ENCODE data around the gene MYMX. TPM values are rescaled to one million over a fixed set of nuclear protein-coding genes. Genes with fewer than 3 reads are reported as not detected.

MYMX gene
- total and polyA plus RNA-seq, 2 of the 4 experiments (the other 2 are of a cell fraction), result not detected

GRCh38 chr6:44262467-44263353 is 46.0 kb downstream of the MYMX start:
- peak overlapping the region; percentile 98 for H2AK9ac ChIP-seq (replicated peaks; ENCODE audit: low read depth, low read length, poor library complexity)
- peaks cover 24 to 41% of the 10 kb centered on the region in 2 experiments for H3K79me1 ChIP-seq (ENCODE audit: low read depth in 1 of 2, low read length in 2 of 2)
- ChIA-PET CTCF (no interaction called here), POLR2A (ENCODE audit: unreplicated experiment) (no interaction called here)
- H4K5ac ChIP-seq (ENCODE audit: low read depth, low read length), result peak overlapping the region; percentile 50; the same call in 1 of the 2 replicates
- peak overlapping the region; percentile 74 for H3K4ac ChIP-seq (ENCODE audit: low read depth, low read length)
- H4K91ac ChIP-seq (ENCODE audit: insufficient read depth, low read depth, low read length), result peak overlapping the region; percentile 23; the same call in 1 of the 2 replicates
- peaks cover 9% of the 10 kb centered on the region for H4K20me1 ChIP-seq (ENCODE audit: insufficient read depth, low read length)
- H3K9me1 ChIP-seq (ENCODE audit: insufficient read depth, low read length), result peaks cover 17% of the 10 kb centered on the region
- intact Hi-C loops (cut with micrococcal nuclease) (no loop called here), in situ Hi-C loops (cut with MboI; ENCODE audit: low sequenced_read_pairs) (no loop called here), dilution Hi-C loops (cut with HindIII; ENCODE audit: low sequenced_read_pairs, unreplicated experiment) (no loop called here)
- peaks cover 24% of the 10 kb centered on the region for H3K4me1 ChIP-seq (ENCODE audit: control insufficient read depth, insufficient read depth, low read length)
- peak overlapping the region; percentile 42 for H2BK120ac ChIP-seq (ENCODE audit: low read depth, low read length)
- H2BK5ac ChIP-seq (ENCODE audit: low read depth, low read length, poor library complexity, severe bottlenecking), result peak overlapping the region; percentile 62
- peak overlapping the region in 1 of 2 experiments; percentile 66; a peak in 3 of 4 replicates for H4K8ac ChIP-seq (ENCODE audit: low read depth in 2 of 2, low read length in 2 of 2)
- H3K23ac ChIP-seq (ENCODE audit: low read depth, low read length), result peak overlapping the region; percentile 83
- no peak for TF ChIP-seq FOS (IDR thresholded peaks at IDR 0.05; ENCODE audit: low read depth, low read length)
- no peak for TF ChIP-seq USF2 (IDR thresholded peaks at IDR 0.05; ENCODE audit: low read depth, low read length)
- TF ChIP-seq RCOR1 (IDR thresholded peaks at IDR 0.05; ENCODE audit: insufficient replicate concordance, low read length), result no peak
- no peak for TF ChIP-seq MAZ (IDR thresholded peaks at IDR 0.05; ENCODE audit: borderline replicate concordance, low read depth, low read length)
- no peak for TF ChIP-seq MAFK (IDR thresholded peaks at IDR 0.05; ENCODE audit: low read depth, low read length)
- TF ChIP-seq MXI1 (IDR thresholded peaks at IDR 0.05; ENCODE audit: borderline replicate concordance, low read depth, low read length), result no peak
- TF ChIP-seq CHD1 (IDR thresholded peaks at IDR 0.05; ENCODE audit: low read depth, low read length), result no peak
- TF ChIP-seq CEBPB (IDR thresholded peaks at IDR 0.05; ENCODE audit: low read depth, low read length), result no peak
- no peak for TF ChIP-seq RAD21 (IDR thresholded peaks at IDR 0.05; ENCODE audit: low read length)
- TF ChIP-seq BHLHE40 (IDR thresholded peaks at IDR 0.05; ENCODE audit: low read depth, low read length), result no peak
- H3K18ac ChIP-seq (ENCODE audit: low read depth, low read length), result peak overlapping the region; percentile 12; the same call in 1 of the 2 replicates
- no peak overlapping the region for H2BK15ac ChIP-seq (ENCODE audit: low read depth, low read length)
- no peak overlapping the region for H3K56ac ChIP-seq (ENCODE audit: extremely low read depth, insufficient read depth, low read length)
- peak overlapping the region; percentile 76 for H2AFZ ChIP-seq (replicated peaks; ENCODE audit: low read length, poor library complexity)
- ATAC-seq (ENCODE audit: low read depth) (no peak), DNase-seq (no peak)
- no peak overlapping the region for H3K27ac ChIP-seq (ENCODE audit: insufficient read depth, low read length)
- no peaks in the 10 kb centered on the region for H3K9me3 ChIP-seq (ENCODE audit: control insufficient read depth, insufficient read depth, low read length)
- peak overlapping the region; percentile 99 for H3K4me2 ChIP-seq (ENCODE audit: low read depth, low read length)
- WGBS, 2 experiments (ENCODE audit: extremely low coverage in 2 of 2, insufficient read length in 1 of 2), result 78% methylated on average over 3 of the region's 7 CpGs; no CpG with 5 or more reads in 1 of the 2 experiments
- peak overlapping the region; percentile 78 for H2AK5ac ChIP-seq (ENCODE audit: low read depth, low read length)
- no peaks in the 10 kb centered on the region for H3K27me3 ChIP-seq (ENCODE audit: control insufficient read depth, insufficient read depth, low read length)
- H2BK20ac ChIP-seq (ENCODE audit: low read depth, low read length), result no peak overlapping the region
- peaks cover 12% of the 10 kb centered on the region for H3K36me3 ChIP-seq (ENCODE audit: control insufficient read depth, insufficient read depth, low read length)
- H3K9ac ChIP-seq (ENCODE audit: low read depth, low read length), result peak overlapping the region; percentile 33
- peak overlapping the region; percentile 90; the same call in 1 of the 2 replicates for H3K4me3 ChIP-seq (ENCODE audit: insufficient read depth, low read depth, low read length)
- BruUV-seq (replicated peaks), result no TSS peak
- peak overlapping the region; percentile 49 for H3K14ac ChIP-seq (replicated peaks; ENCODE audit: low read depth, low read length)

Data from IMR-90 (cell line).